Neutrophil (primary cell): Measurements from ENCODE around the gene DNAJC15.

Source experiments
- H3K27ac ChIP-seq: fragments of 200-600 bp; sonication (generic); 2 replicates; pipeline ENCODE4 v1.5.1; 2016; ENCODE audit warnings: mild to moderate bottlenecking, moderate library complexity
- H3K27me3 ChIP-seq: fragments of 200-600 bp; sonication (generic); 2 replicates; pipeline ENCODE4 v1.6.0; 2016; ENCODE audit warnings: mild to moderate bottlenecking
- H3K36me3 ChIP-seq: fragments of 200-600 bp; sonication (generic); 2 replicates; pipeline ENCODE4 v1.5.1; 2017
- H3K4me1 ChIP-seq, 2 experiments: fragments of 200-600 bp in 1 of 2; sonication (generic) in 1 of 2; 1 replicate in 1 of 2; 2 replicates in 1 of 2; pipeline versions ENCODE4 v1.5.1 to v1.6.1; 2013 to 2016; ENCODE audit warnings: low read depth in 1 of 2, low read length in 1 of 2, mild to moderate bottlenecking in 1 of 2, moderate library complexity in 1 of 2; ENCODE audit not compliant: control insufficient read depth in 1 of 2, insufficient read depth in 1 of 2
- H3K4me3 ChIP-seq, 2 experiments: fragments of 200-600 bp in 1 of 2; sonication (generic) in 1 of 2; 1 replicate in 1 of 2; 2 replicates in 1 of 2; pipeline ENCODE4 v1.5.1; 2013 to 2016; ENCODE audit warnings: low read depth in 1 of 2, low read length in 1 of 2, mild to moderate bottlenecking in 1 of 2, moderate library complexity in 1 of 2
- H3K9me3 ChIP-seq: fragments of 200-600 bp; sonication (generic); 2 replicates; pipeline ENCODE4 v1.5.1; 2016
- TF ChIP-seq, protein P1 (sequence below): fragments of 200-600 bp; sonication (generic); IDR thresholded peaks from 2 replicates; pipeline ENCODE4 v1.5.1; 2016; ENCODE audit warnings: antibody characterized with exemption

DNAJC15 gene

GRCh38 chr13:42991898-42992763 lies 31.3 kb upstream of the DNAJC15 start, which contains the start of gene EPSTI1:
Gene EPSTI1 (minus strand): TSS chr13:42992241. CDS start chr13:42992165, 76 bp downstream.
- H3K36me3 ChIP-seq = no peaks in the 10 kb centered on the region
- peaks cover 19 to 22% of the 10 kb centered on the region in 2 experiments for H3K4me1 ChIP-seq
- TF ChIP-seq, protein P1, sequence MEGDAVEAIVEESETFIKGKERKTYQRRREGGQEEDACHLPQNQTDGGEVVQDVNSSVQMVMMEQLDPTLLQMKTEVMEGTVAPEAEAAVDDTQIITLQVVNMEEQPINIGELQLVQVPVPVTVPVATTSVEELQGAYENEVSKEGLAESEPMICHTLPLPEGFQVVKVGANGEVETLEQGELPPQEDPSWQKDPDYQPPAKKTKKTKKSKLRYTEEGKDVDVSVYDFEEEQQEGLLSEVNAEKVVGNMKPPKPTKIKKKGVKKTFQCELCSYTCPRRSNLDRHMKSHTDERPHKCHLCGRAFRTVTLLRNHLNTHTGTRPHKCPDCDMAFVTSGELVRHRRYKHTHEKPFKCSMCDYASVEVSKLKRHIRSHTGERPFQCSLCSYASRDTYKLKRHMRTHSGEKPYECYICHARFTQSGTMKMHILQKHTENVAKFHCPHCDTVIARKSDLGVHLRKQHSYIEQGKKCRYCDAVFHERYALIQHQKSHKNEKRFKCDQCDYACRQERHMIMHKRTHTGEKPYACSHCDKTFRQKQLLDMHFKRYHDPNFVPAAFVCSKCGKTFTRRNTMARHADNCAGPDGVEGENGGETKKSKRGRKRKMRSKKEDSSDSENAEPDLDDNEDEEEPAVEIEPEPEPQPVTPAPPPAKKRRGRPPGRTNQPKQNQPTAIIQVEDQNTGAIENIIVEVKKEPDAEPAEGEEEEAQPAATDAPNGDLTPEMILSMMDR = no peak
- peaks cover 21% of the 10 kb centered on the region for H3K27me3 ChIP-seq
- peak within 1 kb of the TSS; percentile 59 for H3K27ac ChIP-seq
- no peaks in the 10 kb centered on the region for H3K9me3 ChIP-seq
- peak within 1 kb of the TSS; percentile 66 to 70 for H3K4me3 ChIP-seq

DNA sequence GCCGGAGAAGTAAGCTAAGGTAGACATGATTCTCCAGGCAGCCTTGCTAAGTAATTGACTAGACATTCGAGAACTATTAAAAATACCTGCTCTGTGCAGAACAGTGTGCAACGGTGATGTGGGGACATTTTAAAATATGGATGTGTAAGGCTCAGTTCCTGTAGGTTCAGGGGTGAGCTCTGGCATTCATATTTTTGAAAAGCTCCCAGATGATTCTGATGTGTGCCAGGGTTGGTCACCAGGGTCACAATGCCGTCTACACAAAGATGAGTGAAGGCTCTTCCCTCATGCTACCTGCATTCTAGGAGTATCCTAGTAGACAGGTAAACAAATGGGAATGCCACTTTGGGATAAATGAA lies 30.6 kb upstream of the DNAJC15 start:
- Histone ChIP-seq H3K27me3 (peaks cover 21% of the 10 kb centered on the region), H3K4me3 (peak overlapping the region; percentile 66 to 70), H3K9me3 (no peaks in the 10 kb centered on the region), H3K27ac (peak overlapping the region; percentile 59), H3K4me1 (peaks cover 19 to 22% of the 10 kb centered on the region in 2 experiments), H3K36me3 (no peaks in the 10 kb centered on the region)
- TF ChIP-seq, protein P1 = no peak

GRCh38 chr13:42994878-42995277 lies 28.5 kb upstream of the DNAJC15 start:
- TF ChIP-seq, protein P1 = no peak
- H3K27ac ChIP-seq = no peak overlapping the region
- no peak overlapping the region for H3K4me3 ChIP-seq
- no peaks in the 10 kb centered on the region for H3K9me3 ChIP-seq
- H3K4me1 ChIP-seq = peaks cover 19 to 22% of the 10 kb centered on the region in 2 experiments
- H3K27me3 ChIP-seq = peaks cover 21% of the 10 kb centered on the region
- no peaks in the 10 kb centered on the region for H3K36me3 ChIP-seq

- H3K4me3 ChIP-seq = no peak overlapping the region
Measured at GRCh38 chr13:42996584-42996983, 26.8 kb upstream of the DNAJC15 start.

GRCh38 chr13:42997381-42997780 lies 26.0 kb upstream of the DNAJC15 start:
- Histone ChIP-seq H3K4me1 (peaks cover 7 to 8% of the 10 kb centered on the region in 2 experiments), H3K27ac (no peak overlapping the region), H3K27me3 (peaks cover under 1% of the 10 kb centered on the region), H3K4me3 (no peak overlapping the region), H3K36me3 (no peaks in the 10 kb centered on the region), H3K9me3 (no peaks in the 10 kb centered on the region)
- TF ChIP-seq, protein P1 = no peak

More at GRCh38 chr13:42996584-42996983, 26.8 kb upstream of the DNAJC15 start:
- H3K27ac ChIP-seq = no peak overlapping the region
- no peaks in the 10 kb centered on the region for H3K9me3 ChIP-seq
- peaks cover 8% of the 10 kb centered on the region for H3K27me3 ChIP-seq
- no peaks in the 10 kb centered on the region for H3K36me3 ChIP-seq
- TF ChIP-seq, protein P1 = no peak
- peaks cover 12 to 16% of the 10 kb centered on the region in 2 experiments for H3K4me1 ChIP-seq
